Adrenal gland (tissue), 12 donors: ENCODE measurements around the gene GGN. TPM values are rescaled to one million over a fixed set of nuclear protein-coding genes. Genes with fewer than 3 reads are reported as not detected.
A peak's percentile ranks its signal among the peaks of the same experiment; 100 is the strongest.

Experiments
- DNase-seq, 7 donors: peaks; one replicate each; pipeline ENCODE4 v3.0.0-alpha.2; 2019 to 2020
- H3K27ac ChIP-seq, 5 donors: fragments of 200-600 bp; sonication (generic) in 4 of 5; 1 replicate in 3 of 5; 2 replicates in 2 of 5; pipeline versions ENCODE4 v1.5.1 to v1.8.0; 2016 to 2020; ENCODE audit warnings: mild to moderate bottlenecking in 1 of 5
- H3K27me3 ChIP-seq: fragments of 200-600 bp; 2 replicates; pipeline ENCODE4 v1.8.0; 2021
- H3K36me3 ChIP-seq, 2 donors: fragments of 200-600 bp; replicated peaks in 1 of 2; 1 replicate in 1 of 2; 2 replicates in 1 of 2; pipeline versions ENCODE4 v1.5.1 to v1.8.0; 2018 to 2022
- H3K4me1 ChIP-seq, 2 donors: fragments of 200-600 bp; replicated peaks in 1 of 2; 1 replicate in 1 of 2; 2 replicates in 1 of 2; pipeline versions ENCODE4 v1.5.1 to v1.8.0; 2018 to 2021
- H3K4me3 ChIP-seq, 4 donors: fragments of 200-600 bp; sonication (generic) in 3 of 4; one replicate each; pipeline ENCODE4 v1.5.1; 2016 to 2018
- H3K9me3 ChIP-seq, 3 donors: fragments of 200-600 bp; sonication (generic) in 1 of 3; replicated peaks in 1 of 3; 1 replicate in 2 of 3; 2 replicates in 1 of 3; pipeline versions ENCODE4 v1.5.1 to v1.8.0; 2016 to 2021
- CTCF ChIP-seq, 6 experiments: fragments of 450-650 bp in 4 of 6; fragments of 200-600 bp in 2 of 6; sonication (generic) in 1 of 6; IDR thresholded peaks; 1 replicate in 5 of 6; 2 replicates in 1 of 6; pipeline versions ENCODE4 v1.5.1 to v1.8.0; 2016 to 2021; ENCODE audit warnings: antibody characterized with exemption in 6 of 6, mild to moderate bottlenecking in 2 of 6, moderate library complexity in 1 of 6
- POLR2A ChIP-seq, 2 donors: fragments of 450-650 bp; IDR thresholded peaks; one replicate each; pipeline ENCODE4 v1.6.1; 2017; ENCODE audit warnings: antibody characterized with exemption in 2 of 2, mild to moderate bottlenecking in 2 of 2, moderate library complexity in 1 of 2
- WGBS, 4 donors: extraction: QIAGEN DNeasy Blood & Tissue Kit in 2 of 4; methylation state at CpG; one replicate each; pipeline versions ENCODE4 v1.1.5 to v1.1.7; 2013 to 2017; 5-methylcytosine and 5-hydroxymethylcytosine counted together
- intact Hi-C, 2 donors: fragments of 100-400 bp; cut with DNase I; formaldehyde crosslinking; loops; one replicate each; pipeline versions ENCODE4 v1.14.1 to v1.15.0; 2022 to 2023
- polyA plus RNA-seq, 3 donors: library from polyadenylated mRNA; stranded (reverse); fragments of 200-250 nt in 2 of 3; fragments of 350-450 nt in 1 of 3; fragmentation: Illumina TruSeq in 1 of 3; extraction: RNeasy Lipid Tissue Mini Kit (QIAGEN cat#74804) in 1 of 3; gene quantifications; one replicate each; pipeline ENCODE4 v1.2.3, GENCODE V29; 2013 to 2014
- total RNA-seq, 9 donors: library from RNA; depleted of rRNA in 4 of 9; stranded (reverse); fragments of >200 nt in 4 of 9; fragments of 120-200 nt in 1 of 9; fragmentation: NEBNext Ultra II Directional in 1 of 9; extraction: Animal tissue kit (Norgen Biotek cat#: 25700) in 1 of 9; gene quantifications; one replicate each; pipeline versions ENCODE4 v1.1.0 to v1.2.4, GENCODE V29; 2013 to 2023
- donor health status: healthy with polysubstance abuse.
- donor health status: Bipolar disorder and iron deficiency.
- donor health status: DM: yes; HTN: yes; CAD: no.
- donor health status: DM: no; HTN: no; CAD: no.
- donor health status: DM: no; HTN: no; CAD: no.
- donor health status: DM: yes; HTN: yes; CAD: no.

The GGN gene
- total and polyA plus RNA-seq, 12 donors: 0.57 to 1.6 (median 0.85) TPM; not detected in 4

- TF ChIP-seq POLR2A (IDR thresholded peaks at IDR 0.05) (no peak), CTCF (IDR thresholded peaks at IDR 0.05) (no peak)
- H3K27me3 ChIP-seq: peaks cover 11% of the 10 kb centered on the region
- DNase-seq: no peak
- peaks cover 0 to 17% of the 10 kb centered on the region in 2 donors for H3K36me3 ChIP-seq
- 1 to 3% (median 2%) methylated on average over 17 to 18 of the region's 18 CpGs for WGBS, 4 donors
- H3K4me3 ChIP-seq: peak overlapping the region in 1 of 4 donors; percentile 84
- no peaks in the 10 kb centered on the region for H3K9me3 ChIP-seq
- intact Hi-C loops: loop anchor here (5.0 to 10.0 kb wide), 2 partner anchors 232 to 235 kb away; no protein-coding TSS in a partner anchor
- H3K27ac ChIP-seq: peak overlapping the region in 1 of 5 donors; percentile 17
- H3K4me1 ChIP-seq: peaks cover 0 to 7% of the 10 kb centered on the region in 2 donors
Observed at GRCh38 chr19:38402623-38402966, 14.8 kb upstream of the GGN start.

DNA sequence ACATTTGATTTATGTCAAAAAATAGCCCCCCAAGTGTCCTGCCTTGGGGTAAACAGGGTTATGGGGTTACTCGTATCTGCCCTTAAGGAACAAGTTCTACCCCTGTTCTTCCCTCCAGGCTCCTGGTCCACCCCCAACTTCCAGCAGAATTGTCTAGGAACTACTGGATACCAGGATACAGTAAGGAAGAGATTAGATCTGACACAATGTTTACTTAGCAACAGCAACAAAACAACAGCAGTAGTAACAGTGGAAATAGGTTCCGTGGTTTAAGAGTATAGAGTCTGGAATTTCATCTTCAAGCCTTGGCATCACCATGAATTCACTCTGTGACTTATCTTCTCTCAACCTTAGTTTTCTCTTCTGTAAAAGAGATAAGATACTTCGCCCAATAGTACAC, 13.3 kb upstream of the GGN start:
- no peak overlapping the region for H3K4me3 ChIP-seq
- no peak for TF ChIP-seq CTCF (IDR thresholded peaks at IDR 0.05)
- no peak for TF ChIP-seq POLR2A (IDR thresholded peaks at IDR 0.05)
- H3K4me1 ChIP-seq: peaks cover 0 to 7% of the 10 kb centered on the region in 2 donors
- H3K9me3 ChIP-seq: no peaks in the 10 kb centered on the region
- H3K36me3 ChIP-seq: peaks cover 0 to 9% of the 10 kb centered on the region in 2 donors
- intact Hi-C loops: loop anchor here (5.0 to 10.0 kb wide), 2 partner anchors 234 to 236 kb away; no protein-coding TSS in a partner anchor
- no peak for DNase-seq
- H3K27ac ChIP-seq: no peak overlapping the region
- 67 to 81% (median 76%) methylated on average over 3 of the region's 3 CpGs for WGBS, 4 donors
- H3K27me3 ChIP-seq: peaks cover 20% of the 10 kb centered on the region

GRCh38 chr19:38400361-38400760, 12.5 kb upstream of the GGN start:
- intact Hi-C loops: loop anchor here (5.0 to 10.0 kb wide), 2 partner anchors 234 to 237 kb away; no protein-coding TSS in a partner anchor
- Histone ChIP-seq H3K27me3 (peaks cover 28% of the 10 kb centered on the region), H3K4me1 (peaks cover 0 to 7% of the 10 kb centered on the region in 2 donors), H3K27ac (no peak overlapping the region), H3K36me3 (peaks cover 0 to 7% of the 10 kb centered on the region in 2 donors), H3K4me3 (no peak overlapping the region), H3K9me3 (no peaks in the 10 kb centered on the region)
- 61 to 77% (median 70%) methylated on average over 5 of the region's 5 CpGs for WGBS, 4 donors
- TF ChIP-seq POLR2A (IDR thresholded peaks at IDR 0.05) (no peak), CTCF (IDR thresholded peaks at IDR 0.05) (no peak)
- DNase-seq: no peak

- H3K36me3 ChIP-seq: no peaks in the 10 kb centered on the region
- H3K27ac ChIP-seq: no peak overlapping the region
- no peak for DNase-seq
- no peaks in the 10 kb centered on the region for H3K9me3 ChIP-seq
- no peak overlapping the region for H3K4me3 ChIP-seq
- intact Hi-C loops: no loop called here
- peaks cover 0 to 7% of the 10 kb centered on the region in 2 donors for H3K4me1 ChIP-seq
- peaks cover 34% of the 10 kb centered on the region for H3K27me3 ChIP-seq
- WGBS, 4 donors: 36 to 57% (median 50%) methylated on average over 1 of the region's 1 CpG; no CpG with 5 or more reads in 1 of the 4 donors
- TF ChIP-seq POLR2A (IDR thresholded peaks at IDR 0.05) (no peak), CTCF (IDR thresholded peaks at IDR 0.05) (no peak)
Observed at GRCh38 chr19:38399537-38399936, 11.7 kb upstream of the GGN start.
